HG03095 (cell line): ENCODE results near the gene LFNG.

Source experiments
- ATAC-seq: cut with Tn5 transposase; IDR thresholded peaks from one replicate; pipeline ENCODE4 v1.9.1; 2021; ENCODE audit warnings: moderate library complexity; ENCODE audit not compliant: unreplicated experiment

Gene LFNG

DNA sequence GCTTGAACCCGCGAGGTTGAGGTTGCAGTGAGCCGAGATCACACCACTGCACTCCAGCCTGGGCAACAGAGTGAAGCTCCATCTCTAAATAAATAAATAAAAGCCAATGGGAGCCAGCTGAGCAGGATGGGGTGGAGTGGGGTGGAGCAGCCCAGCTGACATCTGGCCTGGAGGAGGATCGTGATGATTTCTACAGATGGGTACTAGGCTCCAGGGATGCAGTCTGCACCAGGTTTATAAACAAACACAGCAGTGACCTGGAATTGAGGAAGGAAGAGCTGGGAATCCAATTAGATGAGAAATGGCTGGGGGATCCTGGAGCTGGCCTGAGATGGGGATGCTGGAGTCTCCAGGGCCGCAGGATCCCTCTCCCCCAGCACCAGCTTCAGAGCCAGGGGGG lies 36.1 kb upstream of the LFNG start:
- no peak for ATAC-seq

DNA sequence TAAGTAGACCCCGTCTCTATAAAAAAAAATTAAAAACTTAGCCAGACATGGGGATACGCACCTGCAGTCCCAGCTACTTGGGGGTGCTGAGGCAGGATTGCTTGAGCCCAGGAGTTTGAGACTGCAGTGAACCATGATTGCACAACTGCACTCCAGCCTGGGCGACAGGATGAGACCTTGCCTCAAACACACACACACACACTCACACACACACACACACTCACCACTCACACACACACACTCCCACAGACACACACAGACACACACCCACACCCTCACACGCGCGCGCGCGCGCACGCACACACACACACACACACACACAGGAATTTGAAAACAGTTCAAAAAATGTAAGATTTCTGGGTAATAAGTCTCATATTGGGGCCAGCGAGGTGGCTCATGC lies 34.7 kb upstream of the LFNG start:
- ATAC-seq = no peak

DNA sequence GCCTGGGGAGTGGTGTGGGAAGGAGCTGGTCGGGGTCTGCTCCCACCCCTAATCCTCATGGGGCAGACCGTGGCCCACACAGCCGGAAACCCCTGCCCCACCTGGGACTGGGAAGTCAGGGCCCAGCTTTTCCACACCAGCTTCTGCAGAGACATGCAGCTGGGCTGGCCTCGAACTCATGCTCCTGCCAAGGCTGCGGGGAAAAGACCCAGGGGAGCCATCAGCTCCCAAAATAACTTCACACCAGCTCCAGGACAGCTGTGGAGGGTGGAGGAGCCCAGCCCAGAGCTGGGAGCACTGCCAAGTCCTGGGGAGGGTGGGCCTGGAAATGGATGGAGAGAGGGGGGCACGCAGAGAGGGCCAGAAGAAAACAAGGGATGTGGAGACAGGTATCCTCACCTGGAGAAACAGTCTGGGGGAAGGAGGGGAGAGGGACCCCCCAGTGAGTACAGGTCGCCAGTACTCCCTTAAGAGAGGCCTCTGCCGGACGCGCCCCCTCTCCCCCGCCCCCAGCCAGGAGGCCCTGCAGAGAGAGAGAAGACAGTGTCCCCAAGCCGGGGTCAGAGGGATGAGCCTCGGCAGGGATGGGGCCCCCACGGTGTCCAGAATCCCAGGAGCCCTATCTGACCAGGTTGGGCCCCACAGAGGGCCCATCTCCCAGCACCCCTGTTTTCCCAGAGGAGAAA lies 31.8 kb upstream of the LFNG start:
- no peak for ATAC-seq

DNA sequence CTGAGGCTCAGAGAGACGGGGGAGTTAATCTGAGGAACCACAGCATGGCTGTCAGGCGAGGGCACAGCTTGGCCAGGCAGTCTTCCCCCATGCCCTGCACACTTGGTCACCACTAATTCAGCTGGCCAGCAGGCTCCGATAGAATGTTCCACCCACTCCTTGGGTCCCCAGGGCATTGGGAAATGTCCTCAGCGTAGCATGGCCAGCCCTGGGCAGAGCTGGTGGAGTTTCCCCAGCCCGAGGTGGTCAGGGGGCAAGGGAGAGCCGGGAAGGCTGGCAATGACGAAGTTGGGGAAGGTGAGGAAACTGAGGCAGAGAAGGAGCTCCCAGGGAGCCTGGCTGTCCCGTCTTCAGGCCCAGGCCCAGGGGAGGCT lies 31.3 kb upstream of the LFNG start:
- no peak for ATAC-seq

DNA sequence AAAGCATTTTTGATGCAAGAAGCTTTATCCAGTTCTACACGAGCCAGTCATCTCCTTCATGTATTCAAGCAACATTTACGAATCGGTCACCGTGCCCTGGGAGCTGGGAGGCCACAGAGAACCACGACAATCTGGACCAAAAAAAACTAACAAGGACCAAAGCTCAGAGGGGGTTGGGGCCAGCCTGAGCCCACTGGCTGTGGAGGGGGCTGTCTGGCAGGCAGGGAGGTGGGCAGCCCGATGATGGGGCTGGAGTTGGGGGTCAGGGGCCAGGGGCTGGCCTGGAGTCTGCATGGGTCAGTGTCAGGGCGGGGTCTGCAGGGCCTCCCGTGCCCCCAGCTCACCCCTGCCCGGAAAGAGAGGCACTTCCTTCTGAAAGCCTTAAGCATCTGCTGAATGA lies 30.9 kb upstream of the LFNG start:
- ATAC-seq = no peak

DNA sequence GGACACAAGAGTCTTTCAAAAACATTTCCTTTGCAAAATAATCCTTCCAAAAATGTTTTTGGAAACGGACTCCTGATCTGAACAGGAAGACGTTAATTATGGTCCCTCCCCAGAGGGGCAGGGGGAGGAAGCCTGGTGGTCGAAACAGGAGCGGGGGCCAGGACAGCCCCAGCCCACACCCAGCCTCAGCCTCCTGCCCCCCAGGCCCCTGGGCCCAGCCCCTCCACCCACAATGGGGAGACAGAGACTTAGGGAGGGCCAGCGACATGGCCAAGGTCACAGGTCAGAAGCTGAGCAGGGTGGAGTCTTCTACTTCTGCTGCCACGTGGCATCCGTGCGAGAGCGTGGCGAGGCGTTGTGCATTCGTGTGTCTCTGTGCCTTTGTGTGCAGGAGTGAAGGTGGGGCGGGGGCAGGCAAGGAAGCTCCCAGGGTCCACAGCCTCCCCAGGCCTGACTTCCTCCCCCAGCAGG lies 29.4 kb upstream of the LFNG start:
- no peak for ATAC-seq

DNA sequence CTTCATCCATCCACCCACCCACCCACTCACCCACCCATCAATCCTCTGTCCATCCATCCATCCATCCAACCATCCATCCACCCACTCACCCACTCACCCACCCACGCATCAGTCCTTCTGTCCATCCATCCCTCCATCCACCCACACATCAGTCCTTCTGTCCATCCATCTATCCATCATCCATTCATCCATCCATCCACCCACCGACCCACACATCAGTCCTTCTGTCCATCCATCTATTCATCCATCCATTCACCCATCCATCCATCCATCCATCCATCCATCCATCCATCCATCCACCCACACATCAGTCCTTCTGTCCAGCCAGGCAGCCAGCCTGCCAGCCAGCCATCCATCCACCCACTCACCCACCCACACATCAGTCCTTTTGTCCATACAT lies 27.5 kb upstream of the LFNG start:
- ATAC-seq = no peak

DNA sequence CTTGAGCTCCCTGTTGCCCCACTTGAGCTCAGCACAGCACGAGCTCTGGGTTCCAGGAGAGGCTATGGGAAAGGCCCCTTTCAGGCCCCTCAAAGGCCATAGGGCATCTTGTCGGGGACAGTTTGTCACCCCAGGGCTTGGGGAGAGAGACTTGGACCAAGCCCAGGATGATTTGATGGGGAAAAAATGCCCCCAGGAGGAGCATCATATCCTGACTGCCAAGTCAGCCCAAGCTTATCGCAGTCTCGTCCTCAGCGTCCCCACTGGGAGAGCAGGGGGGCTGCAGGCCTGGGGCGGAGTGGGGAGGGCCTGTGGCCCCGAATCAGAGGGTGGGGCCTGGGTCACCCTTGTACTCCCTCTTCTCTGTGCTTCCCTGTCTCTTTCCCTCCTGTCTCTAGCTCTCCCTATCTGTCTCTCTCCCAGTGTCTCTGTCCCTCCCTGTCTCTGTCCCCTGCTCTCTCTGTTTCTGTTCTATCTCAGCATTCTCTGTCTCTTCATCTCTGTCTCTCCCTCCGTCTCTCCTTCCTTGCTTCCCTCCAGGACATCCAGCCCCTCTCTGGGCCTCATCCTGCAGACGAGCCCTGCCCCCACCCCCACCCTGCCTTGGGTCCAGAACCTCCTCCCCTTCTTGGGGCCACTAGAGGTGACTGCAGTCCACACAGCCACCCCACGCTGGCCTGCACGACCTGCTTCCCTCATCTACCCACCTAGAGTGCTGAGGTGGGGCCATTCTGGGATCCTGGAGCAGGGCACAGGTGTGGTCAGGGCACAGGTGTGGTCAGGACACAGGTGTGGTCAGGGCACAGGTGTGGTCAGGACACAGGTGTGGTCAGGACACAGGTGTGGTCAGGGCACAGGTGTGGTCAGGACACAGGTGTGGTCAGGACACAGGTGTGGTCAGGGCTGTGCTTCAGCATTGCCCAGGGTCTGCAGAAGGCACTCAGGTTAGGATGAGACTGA lies 26.1 kb upstream of the LFNG start:
- no peak for ATAC-seq

DNA sequence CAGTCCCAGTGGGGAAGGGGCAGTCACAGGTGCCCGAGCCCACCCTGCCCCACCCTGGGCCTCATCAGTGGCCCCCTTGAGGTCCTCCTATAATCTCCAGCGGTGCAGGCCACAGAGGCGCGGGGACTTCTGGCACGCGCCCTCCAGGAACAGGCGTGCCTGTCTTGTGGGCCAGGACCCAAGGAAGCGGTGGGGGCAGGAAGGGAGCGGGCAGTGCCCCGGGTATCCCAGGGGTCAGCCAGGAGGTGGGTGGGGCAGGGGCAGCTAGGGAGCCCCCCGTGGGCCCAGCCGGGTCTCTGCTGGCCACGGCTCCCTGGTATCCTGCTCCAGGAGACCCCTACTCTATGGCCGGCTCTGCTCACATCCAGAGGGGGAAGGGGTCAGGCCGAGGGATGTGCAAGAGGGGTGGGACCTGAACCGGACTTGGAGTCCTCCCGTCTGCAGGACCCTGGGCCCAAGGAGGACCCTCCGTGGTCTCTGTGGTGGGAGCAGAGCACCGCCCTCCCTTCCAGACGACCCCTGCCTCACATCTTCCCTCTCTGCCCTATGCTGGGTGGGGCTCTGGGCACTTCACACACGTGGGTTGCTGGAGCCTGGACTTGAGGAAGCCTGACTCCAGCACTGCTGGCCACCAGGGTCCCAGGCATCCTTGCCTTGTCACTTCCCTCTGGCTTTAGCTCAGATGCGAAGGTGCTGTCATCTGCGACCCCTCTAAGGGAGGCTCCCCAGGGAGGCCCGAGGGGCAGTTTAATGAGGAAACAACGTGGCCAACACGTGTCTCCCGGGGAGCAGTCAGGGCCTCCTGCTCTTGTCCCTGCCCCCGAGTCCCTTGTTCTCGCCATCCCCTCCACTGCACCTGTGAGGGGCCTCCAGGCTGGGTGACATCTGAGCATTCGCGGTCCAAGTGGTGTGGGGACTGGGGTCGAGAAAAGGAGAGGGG lies 25.1 kb upstream of the LFNG start:
- ATAC-seq = no peak

DNA sequence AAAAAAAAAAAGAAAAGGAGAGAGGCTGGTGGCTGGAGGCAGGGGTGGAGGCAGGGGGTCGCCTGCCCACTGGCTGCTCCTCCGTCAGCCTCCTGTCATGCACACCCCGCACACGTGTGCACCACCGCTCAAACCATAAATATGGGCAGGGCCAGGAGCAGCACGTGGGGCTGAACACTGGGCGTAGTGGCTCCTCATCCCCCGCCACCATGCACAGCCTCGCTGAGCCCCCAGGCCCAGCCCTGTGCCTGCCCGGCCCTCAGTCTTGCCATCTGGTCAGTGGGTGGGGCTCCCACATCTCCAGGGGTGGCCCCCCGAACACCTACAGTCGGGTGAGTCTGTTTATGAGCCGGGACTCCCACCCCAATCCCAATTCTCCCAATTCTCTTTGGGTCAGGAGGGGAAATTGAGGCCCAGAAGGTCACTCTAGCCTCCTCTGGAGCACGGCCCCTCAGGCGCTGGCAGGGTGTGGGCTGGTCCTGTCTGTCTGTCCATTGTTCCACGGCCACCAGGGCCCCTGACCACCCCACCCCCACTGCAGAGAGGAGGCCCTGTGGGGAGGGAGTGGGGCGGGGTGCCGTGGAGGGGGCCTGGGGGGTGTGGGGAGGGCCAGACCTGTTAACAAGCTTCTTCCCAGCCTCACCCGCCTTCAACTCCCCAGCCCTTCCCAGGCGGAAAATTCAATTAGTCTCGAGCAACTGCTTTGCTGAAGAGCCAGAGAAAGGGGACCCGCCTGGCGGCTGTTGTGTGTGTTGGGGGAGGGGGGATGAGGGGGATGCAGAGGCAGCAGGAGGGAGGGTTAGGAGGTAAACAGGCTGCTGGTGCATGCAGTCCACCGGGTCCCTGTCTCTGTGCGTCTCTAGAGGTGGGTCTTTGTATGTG lies 23.9 kb upstream of the LFNG start:
- ATAC-seq = no peak

DNA sequence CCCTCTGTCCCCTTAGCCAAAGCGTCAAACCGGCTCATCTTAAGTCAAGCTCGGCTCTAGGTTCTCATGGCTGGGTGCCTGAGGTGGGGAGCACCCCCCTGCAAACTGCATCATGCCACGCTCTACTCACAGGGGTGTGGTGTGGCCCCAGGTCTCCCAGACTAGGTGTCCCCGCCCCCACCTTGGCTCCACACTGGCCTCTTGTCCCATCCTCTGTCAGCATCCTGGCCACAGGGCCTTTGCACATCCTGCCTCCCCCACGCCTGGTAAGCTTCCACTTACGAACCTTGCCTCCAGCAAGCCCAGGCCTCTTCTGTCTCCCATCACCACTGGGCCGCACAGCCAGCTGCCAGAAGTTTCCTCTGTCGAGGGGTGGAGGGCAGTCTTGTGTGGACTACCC lies 23.2 kb upstream of the LFNG start:
- ATAC-seq = no peak

DNA sequence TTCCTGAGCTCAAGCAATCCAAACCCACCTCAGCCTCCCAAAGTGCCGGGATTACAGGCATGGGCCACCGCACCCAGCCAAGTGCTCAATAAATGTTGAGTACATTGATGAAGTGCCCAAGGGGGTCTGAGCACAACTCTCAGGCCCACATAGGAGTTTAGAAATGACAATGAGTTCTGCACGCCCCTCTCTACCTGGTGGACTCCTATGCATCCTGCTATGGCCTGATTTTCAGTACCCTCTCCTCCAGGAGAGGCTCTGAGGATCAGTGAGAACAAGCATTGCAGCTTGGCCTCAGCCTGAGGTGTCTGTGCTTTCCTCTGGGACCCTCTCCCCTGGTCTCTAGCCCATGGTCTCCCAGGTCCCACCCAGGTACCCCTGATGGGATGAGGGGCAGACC lies 22.5 kb upstream of the LFNG start:
- no peak for ATAC-seq

DNA sequence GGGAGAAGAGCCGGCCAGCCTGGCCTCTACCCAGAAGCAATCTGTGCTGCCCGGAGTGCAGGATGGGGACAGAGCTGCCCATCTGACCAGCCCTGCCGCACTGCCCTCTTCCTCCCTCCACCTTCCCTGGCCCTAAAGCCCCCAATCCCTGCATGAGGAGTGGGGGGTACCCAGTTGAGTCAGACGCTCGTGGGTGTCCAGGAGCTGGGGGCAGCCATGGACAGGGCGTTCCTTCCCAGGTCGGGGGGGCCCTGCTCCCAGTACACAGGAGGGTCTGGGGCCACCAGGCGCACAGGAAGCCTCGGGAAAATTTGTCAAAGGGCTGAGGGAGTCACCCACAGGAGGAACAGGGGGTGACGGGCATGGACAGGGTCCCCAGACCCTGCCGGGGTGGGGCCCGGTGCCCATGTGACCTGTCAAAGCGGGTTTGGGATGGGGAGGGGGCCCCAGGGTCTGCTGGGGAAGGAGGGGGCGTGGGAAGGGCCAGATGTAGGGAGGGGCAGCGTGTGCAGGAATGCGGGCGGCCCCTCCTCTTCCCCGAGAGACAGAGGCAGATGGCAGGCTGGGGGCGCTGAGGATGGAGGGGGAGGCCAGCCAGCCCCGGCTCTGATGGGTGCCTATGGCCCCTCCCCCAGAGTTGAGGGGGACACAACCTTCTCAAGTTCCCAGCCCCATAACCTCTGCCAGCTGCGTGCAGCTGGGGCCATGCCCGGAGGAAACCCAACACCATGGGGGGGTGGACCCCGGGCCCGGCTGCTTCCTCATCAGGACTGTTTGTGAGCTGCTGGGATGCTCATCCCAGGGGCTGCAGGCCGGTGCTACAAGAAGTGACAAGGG lies 21.9 kb upstream of the LFNG start:
- no peak for ATAC-seq

DNA sequence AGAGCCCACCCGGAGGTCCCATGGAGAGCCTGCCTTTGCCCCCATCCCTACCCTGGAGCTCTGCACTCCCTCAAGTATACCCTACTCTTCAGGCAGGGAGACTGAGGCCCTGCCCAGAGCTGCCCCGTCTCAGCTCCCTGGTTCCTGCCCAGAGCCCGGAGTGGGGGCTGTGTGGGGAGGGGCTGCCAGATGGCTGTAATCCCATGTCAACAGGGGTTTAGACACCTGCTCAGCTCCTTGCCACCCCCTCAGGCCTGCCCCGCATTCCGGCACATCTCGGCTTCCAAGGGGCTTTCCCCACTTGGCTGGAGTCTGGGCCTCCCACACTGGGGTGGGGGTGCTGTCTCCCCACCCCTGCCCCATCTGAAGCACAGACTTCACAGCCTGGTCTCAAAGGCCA lies 20.9 kb upstream of the LFNG start:
- ATAC-seq = no peak

DNA sequence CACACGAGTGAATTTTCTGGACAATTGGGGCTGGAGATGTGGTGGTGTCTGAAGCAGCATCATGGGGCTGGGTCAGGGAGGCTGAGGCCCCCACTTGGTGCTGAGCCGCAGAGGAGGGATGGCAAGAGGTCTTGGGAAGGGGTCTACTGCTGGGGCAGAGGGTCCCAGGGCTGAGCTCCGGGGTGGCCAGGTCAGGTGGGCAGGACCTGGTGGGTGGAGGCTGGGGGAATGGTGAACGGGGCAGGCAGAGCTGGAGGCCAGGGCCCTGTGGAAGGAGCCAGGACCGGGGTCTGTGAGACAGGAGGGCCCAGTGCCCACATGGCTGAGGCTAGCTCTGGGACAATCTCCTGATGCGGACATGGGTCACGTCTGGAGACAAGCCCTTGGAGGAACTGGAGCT lies 20.4 kb upstream of the LFNG start:
- ATAC-seq = no peak

DNA sequence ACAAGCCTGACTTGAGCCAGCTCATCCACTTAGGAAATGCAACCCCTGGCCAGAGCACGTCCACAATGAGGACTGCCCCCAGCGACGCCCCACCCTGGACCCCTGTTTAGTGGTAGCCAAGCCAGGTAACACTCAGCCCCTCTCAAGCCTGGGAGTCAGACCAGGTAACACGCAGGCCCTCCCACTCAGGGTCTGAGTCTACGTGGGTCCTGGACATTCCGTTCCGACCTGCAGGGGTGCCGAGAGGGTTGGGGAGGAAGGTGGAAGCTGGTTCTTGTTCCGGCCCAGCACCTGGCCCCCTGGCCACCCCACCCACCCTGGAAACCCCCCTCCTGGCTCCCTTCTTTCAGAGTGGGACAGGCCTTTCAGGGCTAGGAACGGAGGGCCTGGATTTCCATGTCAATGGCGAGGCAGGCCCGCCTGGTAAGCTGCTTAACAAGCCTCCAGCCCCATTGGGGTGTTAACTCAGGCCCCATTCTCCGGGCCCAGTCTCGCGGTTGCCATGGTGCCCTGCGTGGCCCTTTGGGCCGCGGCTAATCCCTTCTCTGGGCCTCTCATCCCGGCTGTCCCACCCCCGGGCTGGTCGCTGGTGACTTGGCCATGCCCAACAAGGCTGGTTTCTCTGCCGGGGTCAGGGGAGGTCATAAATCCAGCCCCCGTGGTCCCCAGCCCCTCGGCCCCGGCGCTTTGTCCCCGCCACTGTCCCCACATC lies 19.7 kb upstream of the LFNG start:
- ATAC-seq = no peak

DNA sequence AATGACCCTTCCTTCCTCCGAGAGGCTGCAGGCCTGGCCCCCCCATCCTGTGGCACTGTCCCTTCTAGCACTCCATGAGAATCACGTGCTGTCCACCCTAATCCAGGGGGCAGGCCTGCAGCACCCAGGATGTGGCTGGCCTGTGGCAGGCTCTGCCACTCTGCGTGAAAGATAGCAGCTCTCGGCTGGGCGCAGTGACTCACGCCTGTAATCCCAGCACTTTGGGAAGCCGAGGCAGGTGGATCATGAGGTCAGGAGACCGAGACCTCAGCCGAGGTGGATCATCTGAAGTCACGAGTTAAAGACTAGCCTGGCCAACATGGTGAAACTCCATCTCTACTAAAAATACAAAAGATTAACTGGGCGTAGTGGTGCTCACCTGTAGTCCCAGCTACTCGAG lies 18.9 kb upstream of the LFNG start:
- no peak for ATAC-seq

DNA sequence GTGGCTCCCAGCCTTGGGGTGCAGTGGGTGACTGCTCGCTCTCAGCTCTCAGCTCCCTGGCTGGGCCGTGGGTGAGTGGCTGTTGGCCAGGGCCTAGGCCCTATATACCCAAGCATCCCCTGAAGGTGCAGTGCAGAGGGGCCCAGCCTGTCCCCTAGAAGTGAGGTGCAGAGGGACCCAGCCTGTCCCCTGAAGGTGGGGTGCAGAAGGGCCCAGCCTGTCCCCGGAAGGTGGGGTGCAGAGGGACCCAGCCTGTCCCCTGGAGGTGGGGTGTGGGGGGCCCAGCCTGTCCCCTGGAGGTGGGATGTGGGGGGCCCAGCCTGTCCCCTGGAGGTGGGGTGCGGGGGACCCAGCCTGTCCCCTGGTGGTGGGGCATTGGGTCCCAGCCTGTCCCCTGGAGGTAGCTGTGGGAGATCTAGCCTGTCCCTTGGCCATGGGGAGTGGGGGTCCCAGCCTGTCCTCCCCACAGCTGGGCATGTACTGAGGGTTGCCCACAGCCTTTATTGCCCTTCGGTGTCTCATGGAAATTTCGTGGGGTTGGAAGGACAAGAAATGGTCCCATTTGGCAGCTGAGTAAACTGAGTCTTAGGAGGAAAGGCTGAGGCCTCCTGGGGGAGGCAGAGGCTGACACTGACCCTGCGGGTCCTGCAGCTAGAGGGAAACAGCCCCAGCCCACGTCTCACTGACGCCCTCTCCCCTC lies 17.5 kb upstream of the LFNG start:
- no peak for ATAC-seq
